ENCODE results near the gene TMEM79. TPM values are rescaled to one million over a fixed set of nuclear protein-coding genes. Genes with fewer than 3 reads are reported as not detected.
"Not testable (repeated sequence)": the region's sequence is repeated elsewhere in the genome, so short reads cannot be mapped to it uniquely, and the experiment has no call there.

Gene TMEM79
- total RNA-seq, 1 donor from 2014 or later: 1.5 TPM

GRCh38 chr1:156316909-156317308, 32.8 kb downstream of the TMEM79 start:
- H3K4me3 ChIP-seq: no peak overlapping the region
- intact Hi-C loops (cut with micrococcal nuclease): no loop called here
- H3K27ac ChIP-seq (replicated peaks): no peak overlapping the region
- H3K27me3 ChIP-seq (ENCODE audit: low read depth): no peaks in the 10 kb centered on the region
- no peak for TF ChIP-seq CTCF (IDR thresholded peaks at IDR 0.05; ENCODE audit: borderline replicate concordance)
- DNase-seq: no peak
- H3K4me1 ChIP-seq: no peaks in the 10 kb centered on the region
- H3K9me3 ChIP-seq (replicated peaks): no peaks in the 10 kb centered on the region
- peaks cover 100% of the 10 kb centered on the region for H3K36me3 ChIP-seq

GRCh38 chr1:156319664-156320063, 35.5 kb downstream of the TMEM79 start:
- no peak for DNase-seq

GRCh38 chr1:156320560-156320959, 36.4 kb downstream of the TMEM79 start:
- Histone ChIP-seq H3K9me3 (replicated peaks) (no peaks in the 10 kb centered on the region), H3K27ac (replicated peaks) (no peak overlapping the region), H3K36me3 (peaks cover 100% of the 10 kb centered on the region), H3K27me3 (ENCODE audit: low read depth) (no peaks in the 10 kb centered on the region), H3K4me1 (no peaks in the 10 kb centered on the region), H3K4me3 (no peak overlapping the region)
- intact Hi-C loops (cut with micrococcal nuclease): no loop called here
- DNase-seq: no peak
- no peak for TF ChIP-seq CTCF (IDR thresholded peaks at IDR 0.05; ENCODE audit: borderline replicate concordance)

More at GRCh38 chr1:156319664-156320063, 35.5 kb downstream of the TMEM79 start:
- Histone ChIP-seq H3K36me3 (peaks cover 100% of the 10 kb centered on the region), H3K27me3 (ENCODE audit: low read depth) (no peaks in the 10 kb centered on the region), H3K9me3 (replicated peaks) (no peaks in the 10 kb centered on the region), H3K4me3 (no peak overlapping the region), H3K4me1 (no peaks in the 10 kb centered on the region), H3K27ac (replicated peaks) (no peak overlapping the region)
- TF ChIP-seq CTCF (IDR thresholded peaks at IDR 0.05; ENCODE audit: borderline replicate concordance): peak; percentile 57
- intact Hi-C loops (cut with micrococcal nuclease): no loop called here

- H3K36me3 ChIP-seq: peaks cover 89% of the 10 kb centered on the region
- H3K27me3 ChIP-seq (ENCODE audit: low read depth); DNase-seq; intact Hi-C loops (cut with micrococcal nuclease); H3K27ac ChIP-seq (replicated peaks); H3K4me1 ChIP-seq; H3K9me3 ChIP-seq (replicated peaks); H3K4me3 ChIP-seq: not testable (repeated sequence)
Observed at GRCh38 chr1:156323179-156323578, 39.1 kb downstream of the TMEM79 start.

GRCh38 chr1:156336242-156336641, 52.1 kb downstream of the TMEM79 start:
- no peaks in the 10 kb centered on the region for H3K27me3 ChIP-seq (ENCODE audit: low read depth)
- H3K4me3 ChIP-seq: peak overlapping the region; percentile 75
- H3K27ac ChIP-seq (replicated peaks): no peak overlapping the region
- intact Hi-C loops (cut with micrococcal nuclease): no loop called here
- H3K4me1 ChIP-seq: peaks cover 32% of the 10 kb centered on the region
- peaks cover 46% of the 10 kb centered on the region for H3K36me3 ChIP-seq
- no peaks in the 10 kb centered on the region for H3K9me3 ChIP-seq (replicated peaks)
- no peak for DNase-seq
- no peak for TF ChIP-seq CTCF (IDR thresholded peaks at IDR 0.05; ENCODE audit: borderline replicate concordance)

GRCh38 chr1:156337052-156337887, 53.1 kb downstream of the TMEM79 start:
- Histone ChIP-seq H3K27me3 (ENCODE audit: low read depth) (no peaks in the 10 kb centered on the region), H3K27ac (replicated peaks) (peak overlapping the region; percentile 94), H3K4me1 (peaks cover 32% of the 10 kb centered on the region), H3K36me3 (peaks cover 36% of the 10 kb centered on the region), H3K4me3 (peak overlapping the region; percentile 75), H3K9me3 (replicated peaks) (no peaks in the 10 kb centered on the region)
- DNase-seq: no peak
- TF ChIP-seq CTCF (IDR thresholded peaks at IDR 0.05; ENCODE audit: borderline replicate concordance): no peak
- intact Hi-C loops (cut with micrococcal nuclease): no loop called here

All from left ventricle myocardium inferior (tissue), 1 donor.